HS-27A (cell line): ENCODE measurements around the gene PTPMT1.
"Not testable (repeated sequence)": the region's sequence is repeated elsewhere in the genome, so short reads cannot be mapped to it uniquely, and the experiment has no call there.

Source experiments
- DNase-seq: peaks from one replicate; pipeline ENCODE4 v3.0.0-alpha.2; 2012; ENCODE audit warnings: low read depth, missing footprints

The PTPMT1 gene, protein sequence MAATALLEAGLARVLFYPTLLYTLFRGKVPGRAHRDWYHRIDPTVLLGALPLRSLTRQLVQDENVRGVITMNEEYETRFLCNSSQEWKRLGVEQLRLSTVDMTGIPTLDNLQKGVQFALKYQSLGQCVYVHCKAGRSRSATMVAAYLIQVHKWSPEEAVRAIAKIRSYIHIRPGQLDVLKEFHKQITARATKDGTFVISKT

DNA sequence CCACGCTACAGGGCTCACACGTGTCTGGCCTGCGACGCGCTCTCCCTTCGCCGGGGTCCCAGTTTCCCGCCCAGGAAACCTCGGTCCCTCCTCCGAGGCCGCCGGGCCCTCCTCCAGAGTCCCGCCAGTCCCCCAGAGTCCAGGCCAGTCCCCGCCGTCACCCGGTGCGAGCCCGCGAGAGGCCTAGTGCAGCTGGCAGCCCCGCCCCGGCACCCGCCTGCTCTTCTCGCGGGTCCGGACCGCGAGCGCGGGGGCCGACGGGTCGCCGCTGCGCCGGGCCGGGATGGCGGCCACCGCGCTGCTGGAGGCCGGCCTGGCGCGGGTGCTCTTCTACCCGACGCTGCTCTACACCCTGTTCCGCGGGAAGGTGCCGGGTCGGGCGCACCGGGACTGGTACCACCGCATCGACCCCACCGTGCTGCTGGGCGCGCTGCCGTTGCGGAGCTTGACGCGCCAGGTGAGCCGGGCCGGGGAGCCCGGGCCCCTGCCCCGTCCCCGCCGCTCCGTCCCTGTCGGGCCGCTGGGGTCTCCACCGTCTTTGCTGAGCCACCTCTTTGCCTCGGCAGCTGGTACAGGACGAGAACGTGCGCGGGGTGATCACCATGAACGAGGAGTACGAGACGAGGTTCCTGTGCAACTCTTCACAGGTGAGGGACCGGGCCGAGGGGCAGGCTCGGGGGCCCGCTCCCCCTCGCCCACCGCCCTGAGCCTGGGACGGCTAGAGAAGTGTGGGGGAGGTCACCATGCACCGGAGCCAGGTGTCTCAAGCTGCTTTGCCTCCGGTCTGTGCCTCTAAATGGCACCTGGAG is at the start of gene PTPMT1:
TSS of gene PTPMT1 (plus strand) at position 260 of the 809 bp plus-strand sequence. CDS start at position 284, 24 bp downstream.
- no peak for DNase-seq

DNA sequence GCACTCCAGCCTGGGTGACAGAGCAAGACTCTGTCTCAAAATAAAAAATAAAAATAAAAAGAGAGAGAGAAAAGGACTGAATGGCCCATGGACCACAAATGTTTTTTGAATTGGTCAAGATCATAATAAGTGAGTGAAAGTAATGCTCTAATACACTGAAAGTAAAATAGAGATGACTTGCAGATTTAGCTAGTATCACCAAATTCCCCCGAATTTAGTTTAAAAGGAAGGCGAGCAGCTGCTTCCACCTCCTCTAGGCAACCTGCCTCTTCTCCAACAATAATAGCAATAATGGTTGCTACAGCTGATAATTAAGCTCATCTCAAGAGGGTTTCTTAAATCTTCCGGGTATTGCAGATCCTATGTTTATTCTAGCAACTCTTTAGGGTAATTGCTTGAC is 49.2 kb upstream of the PTPMT1 start:
- DNase-seq = no peak

DNA sequence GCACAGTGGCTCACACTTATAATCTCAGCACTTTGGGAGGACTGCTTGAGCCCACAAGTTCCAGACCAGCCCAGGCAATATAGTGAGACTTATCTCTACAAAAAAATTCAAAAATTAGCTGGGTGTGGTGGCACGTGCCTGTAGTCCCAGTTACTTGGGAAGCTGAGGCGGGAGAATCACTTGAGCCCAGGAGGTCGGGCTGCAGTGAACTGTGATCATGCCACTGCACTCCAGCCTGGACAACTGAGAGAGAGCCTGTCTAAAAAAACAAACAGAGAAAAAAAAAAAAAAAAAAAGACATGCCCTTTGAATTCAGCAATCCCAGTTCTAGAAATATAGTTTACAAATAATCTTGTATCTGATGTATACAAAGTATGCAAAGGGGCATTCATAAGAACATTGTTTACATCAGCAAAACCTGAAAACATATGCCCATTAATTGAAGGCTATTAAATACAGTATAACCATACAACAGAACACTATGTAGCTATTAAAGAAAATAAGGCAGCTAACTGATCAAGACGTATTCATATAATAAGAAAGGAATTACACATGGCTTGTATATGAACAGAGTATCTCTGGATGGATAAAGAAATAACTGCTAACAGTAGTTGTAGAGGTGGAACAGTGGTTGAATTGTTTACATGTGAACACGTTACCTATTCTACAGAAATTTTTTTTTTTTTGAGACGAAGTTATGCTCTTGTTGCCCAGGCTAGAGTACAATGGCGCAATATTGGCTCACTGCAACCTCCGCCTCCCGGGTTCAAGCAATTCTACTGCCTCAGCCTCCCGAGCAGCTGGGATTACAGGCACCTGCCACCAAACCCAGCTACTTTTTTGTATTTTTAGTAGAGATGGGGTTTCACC is 48.2 kb upstream of the PTPMT1 start:
- no peak for DNase-seq

DNA sequence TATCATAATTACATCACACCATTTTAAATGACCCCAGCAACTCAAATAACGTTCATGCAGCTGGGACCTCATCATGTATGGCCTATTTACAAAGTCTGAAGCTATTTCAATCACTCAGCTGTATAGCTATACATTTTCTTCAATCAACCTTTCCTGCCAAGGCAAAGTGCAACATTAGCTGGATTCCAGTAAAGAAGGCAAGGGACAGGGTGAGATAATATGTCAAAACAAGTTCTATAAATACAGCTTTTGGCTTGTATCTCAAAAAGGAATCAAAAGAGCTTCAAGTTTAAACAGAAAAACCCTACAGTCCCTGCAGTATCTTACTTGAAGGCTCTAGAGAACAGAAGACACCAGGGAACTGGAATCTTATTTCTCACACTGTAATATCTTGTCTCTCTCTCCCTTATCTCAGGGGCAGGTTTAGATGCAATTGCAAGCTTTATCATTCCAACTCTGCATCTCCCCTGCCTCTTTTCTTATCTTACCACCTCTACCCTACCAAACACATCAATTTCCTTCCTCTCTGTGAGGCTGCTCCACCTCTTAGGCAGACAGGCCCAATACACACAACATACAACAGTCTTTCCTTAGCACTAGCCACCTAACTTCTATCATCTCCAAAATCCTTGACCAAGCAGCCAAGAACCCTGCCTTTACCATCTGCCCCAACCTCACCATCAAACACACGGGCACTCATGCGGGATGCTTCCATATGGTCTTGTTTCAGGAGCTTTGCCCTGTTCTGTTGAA is 47.0 kb upstream of the PTPMT1 start:
- DNase-seq = no peak

DNA sequence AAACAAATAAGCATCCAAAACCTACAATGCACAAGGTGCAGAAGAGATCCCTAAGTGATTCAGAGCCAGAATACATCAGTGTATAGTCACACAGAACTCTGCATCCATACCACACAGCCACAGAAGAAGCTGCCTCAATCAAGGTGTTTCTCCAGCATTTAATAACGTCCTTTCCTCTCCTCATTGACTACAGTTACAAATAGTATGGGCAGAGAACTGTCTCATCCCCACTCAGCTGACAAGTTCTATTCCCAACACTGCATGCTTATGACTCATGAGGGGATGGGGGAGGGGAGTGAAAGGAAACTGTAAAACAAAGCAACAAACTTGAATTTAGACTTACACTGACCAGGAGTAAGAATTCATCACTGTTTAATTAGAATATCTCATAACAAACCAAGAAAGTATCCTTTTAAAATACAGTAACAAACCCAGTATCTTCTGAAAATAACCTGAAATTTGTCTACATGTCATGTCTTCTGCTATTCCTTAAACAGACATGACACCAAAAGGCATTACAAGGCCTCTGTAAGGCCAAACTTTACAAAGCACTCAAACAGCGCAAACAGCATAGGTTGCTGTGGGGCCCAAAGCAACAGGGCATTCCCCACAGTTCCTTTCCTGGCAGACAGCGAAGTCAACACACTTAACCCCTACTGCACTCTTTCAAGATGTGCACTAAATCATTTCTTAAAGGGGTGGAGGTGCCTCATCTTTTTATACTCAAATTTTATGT is 41.7 kb upstream of the PTPMT1 start:
- DNase-seq = no peak

DNA sequence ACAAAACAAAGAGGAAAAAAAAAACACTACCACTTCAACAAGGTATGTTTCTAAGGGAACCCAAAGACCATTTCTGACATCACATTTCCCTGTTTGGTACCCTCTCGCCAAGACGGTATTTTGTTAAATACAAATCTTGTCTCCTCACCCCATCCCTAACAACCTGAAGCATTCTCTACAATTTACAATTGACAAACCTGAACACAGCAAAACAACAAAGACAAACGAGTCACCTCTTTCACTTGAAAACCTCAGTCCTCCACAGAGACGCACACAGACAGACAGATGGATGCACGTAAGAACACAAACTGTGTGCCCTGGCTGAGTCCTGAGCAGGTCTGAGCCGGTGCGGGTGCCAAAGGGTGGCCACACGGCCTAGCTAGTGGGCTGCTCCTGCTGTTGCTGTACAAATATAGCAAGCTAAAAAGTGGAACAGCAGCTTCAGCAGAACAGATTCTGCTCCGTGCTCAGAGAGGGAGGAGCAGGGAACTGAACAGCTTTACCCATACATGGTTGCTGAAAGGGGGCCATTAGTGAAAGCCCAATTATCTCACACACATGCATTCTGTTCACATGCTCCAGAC is 41.0 kb upstream of the PTPMT1 start:
- no peak for DNase-seq

DNA sequence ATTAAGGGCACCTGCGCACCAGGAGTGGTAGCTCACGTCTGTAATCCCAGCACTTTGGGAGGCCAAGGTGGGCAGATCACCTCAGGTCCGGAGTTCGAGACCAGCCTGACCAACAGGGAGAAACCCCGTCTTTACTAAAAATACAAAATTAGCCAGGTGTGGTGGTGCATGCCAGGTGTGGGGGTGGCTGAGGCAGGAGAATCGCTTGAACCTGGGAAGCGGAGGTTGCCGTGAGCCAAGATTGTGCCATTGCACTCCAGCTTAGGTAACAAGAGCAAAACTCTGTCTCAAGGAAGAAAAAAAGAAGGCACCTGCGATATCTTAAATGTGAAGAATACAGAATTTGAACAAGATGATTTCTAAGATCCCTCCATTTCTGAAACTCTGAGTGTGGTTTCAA is 39.4 kb upstream of the PTPMT1 start:
- not testable (repeated sequence) for DNase-seq

DNA sequence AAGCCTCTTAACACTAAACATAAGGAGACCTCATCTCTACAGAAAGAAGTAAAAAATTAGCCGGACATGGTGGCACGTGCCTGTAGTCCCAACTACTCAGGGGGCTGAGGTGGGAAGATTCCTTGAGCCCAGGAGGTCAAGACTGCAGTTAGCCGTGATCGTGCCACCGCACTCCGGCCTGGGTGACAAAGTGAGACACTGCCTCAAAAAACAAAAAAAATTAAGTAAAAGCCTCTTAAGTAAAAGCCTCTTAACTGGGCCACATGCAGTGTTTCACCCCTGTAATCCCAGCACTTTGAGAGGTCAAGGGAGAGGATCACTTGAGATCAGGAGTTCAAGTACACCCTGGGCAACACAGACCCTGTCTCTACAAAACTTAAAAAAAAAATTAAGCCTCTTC is 38.2 kb upstream of the PTPMT1 start:
- DNase-seq = no peak

DNA sequence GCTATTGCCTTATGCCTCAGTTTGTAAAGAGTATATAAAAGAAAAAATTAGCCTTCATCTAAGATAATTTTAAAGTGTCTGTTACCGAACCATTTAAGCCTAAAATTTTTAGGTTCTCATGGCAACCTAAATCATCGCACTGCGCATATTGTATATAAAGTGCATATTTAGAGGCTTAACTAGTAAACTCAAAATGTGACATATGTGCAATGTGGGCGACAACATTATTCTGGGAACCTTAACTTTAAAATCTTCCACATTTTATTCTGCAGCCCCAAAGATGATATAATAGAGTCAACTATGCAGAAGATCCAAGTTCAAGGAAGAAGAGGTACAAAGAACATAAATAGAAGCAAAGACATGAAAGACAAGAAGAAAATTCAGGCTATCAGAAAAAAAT is 35.4 kb upstream of the PTPMT1 start:
- no peak for DNase-seq

DNA sequence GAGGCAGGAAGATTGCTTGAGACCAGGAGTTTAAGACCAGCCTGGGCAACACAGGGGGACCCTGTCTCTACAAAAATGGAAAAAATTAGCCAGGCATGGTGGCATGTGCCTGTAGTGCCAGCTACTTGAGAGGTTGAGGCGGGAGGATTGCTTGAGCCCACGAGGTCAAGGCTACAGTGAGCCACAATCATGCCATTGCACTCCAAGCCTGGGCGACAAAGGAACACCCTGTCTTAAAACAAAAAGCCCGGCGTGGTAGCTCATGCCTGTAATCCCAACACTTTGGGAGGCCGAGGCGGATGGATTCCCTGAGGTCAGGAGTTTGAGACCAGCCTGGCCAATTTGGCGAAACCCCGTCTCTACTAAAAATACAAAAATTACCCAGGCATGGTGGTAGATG is 34.7 kb upstream of the PTPMT1 start:
- not testable (repeated sequence) for DNase-seq

DNA sequence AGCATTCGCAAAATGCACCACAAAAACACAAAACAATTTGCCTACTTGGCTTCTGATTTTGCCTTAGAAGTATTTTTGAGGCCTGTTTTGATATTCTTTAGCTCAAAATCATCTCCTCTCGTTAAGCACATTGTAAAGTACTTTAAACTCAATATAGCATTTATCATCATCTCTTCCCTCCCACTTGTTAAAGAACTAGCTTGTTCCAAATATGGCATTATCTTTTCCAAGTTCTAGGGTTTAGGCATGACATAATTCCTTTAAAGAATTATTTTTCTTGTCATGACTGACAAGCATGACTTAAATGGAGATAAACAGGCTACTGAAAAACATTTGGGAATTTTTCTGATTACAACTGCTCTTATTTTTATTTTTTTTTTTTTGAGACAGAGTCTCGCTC is 33.7 kb upstream of the PTPMT1 start:
- DNase-seq = no peak

DNA sequence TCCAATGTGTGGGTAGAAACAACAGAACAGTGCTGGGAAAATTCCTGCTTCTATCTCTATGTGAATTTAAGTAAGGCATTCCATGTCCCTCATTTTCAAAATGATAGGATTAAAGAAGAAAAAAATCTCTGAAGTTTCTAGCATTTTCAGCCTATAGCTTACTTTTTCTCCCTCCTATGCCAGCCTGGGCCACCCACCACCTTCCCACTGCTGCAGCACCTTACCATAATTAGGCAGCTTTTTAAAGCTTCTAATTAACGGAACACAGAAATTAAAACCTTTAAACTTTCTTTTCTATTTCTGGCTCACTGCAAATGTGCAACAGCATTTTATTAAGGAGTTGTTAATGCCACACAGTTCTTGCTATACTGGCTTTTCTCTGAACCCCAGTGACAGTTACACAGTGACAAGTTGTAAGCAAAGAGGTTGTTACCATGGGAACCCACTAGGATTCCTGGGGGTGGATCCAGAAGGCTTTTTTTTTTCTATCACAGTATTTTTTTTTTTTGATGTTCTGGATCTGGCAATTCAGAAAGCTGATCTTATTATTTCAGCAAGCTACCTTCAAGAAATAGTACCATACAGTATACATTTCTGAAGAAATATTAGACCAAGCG is 32.7 kb upstream of the PTPMT1 start:
- DNase-seq = no peak

DNA sequence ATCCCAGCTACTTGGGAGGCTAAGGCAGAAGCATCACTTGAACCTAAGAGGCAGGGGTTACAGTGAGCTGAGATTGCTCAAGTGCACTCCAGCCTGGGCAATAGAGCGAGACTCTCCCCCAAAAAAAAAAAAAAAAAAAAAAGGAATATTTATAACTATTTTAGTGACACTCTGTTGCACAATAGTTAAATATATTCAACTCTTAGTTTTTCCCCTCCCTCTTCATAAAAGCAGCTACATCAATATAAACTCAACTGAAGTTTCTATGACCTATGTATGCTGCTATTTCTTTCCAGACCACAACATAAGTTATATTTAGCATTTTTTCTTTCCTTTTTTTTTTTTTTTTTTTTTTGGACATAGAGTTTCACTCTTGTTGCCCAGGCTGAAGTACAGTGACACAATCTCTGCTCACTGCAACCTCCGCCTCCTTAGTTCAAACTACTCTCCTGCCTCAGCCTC is 31.7 kb upstream of the PTPMT1 start:
- no peak for DNase-seq

DNA sequence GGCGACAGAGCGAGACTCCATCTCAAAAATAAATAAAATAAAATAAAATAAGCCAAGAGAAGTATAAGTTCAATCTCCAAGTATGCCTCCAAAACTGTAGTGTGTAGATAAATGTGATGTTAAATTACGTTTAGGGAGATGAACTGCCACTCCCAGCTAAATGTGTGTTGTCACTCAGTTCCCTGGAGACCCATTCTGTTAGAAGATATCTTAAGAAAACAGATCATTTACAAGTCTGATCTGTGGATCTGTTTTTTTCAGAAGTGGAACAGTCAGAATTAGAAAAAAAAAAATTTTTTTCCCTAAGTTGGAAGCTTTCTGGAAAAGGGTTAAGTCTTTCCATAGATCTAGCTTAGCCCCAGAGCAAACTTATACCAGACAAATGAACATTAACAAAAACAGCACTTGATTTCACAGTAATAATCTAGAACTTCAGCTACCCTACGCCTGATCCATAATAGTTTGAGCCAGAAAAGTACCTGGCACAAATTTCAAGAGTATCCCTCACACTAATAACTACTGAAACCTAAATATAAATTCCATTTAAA is 30.6 kb upstream of the PTPMT1 start:
- no peak for DNase-seq

DNA sequence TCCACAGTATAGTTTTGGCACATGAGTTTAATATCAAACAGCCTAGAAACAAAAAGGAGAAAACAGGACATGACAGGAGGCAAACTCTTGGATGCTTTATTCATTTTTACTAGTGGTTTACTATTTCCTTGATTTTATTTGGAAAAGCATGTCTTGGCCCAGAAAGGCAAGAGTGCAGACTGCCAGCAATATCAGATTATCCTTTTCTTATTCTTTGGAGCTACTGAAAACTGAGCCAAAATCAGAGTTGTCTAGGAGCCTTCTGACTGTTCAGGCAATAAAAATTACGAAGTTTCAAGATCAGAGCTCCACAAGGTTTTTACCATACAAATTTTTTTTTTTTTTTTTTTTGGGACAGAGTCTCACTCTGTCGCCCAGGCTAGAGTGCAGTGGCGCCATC is 28.5 kb upstream of the PTPMT1 start:
- DNase-seq = no peak

DNA sequence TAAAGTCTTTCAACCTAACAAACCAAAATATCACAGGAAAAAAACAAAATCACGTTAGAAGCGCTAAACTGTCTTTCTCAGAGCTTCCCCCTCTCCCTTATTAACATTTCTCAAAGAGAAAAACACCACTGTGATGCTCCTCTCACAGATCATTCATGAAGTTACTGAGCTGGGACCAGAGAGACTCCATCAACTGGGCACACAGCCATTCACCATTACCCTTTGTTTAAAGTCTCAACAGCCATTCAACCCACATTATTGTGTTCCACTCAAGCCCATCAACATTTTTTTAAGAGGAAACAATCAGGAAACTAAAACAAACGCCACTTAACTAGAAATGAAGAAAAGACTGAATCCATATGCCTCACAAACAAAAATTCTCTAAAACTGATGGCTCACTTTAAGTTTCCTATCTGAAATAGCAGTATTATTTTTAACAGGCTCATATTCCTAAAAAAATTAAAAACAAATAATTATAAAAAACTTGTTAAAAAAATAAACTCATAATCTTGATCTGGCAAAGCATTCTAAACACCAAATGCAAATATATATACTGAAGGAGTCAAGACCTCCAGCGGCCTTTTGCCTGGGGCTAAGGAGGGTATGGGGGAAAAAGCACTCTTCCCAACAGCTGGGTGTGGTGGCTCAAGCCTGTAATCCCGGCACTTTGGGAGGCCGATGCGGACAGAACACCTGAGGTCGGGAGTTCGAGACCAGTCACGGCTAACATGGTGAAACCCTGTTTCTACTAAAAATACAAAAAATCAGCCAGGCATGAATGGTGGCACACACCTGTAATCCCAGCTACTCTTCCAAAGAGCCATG is 26.4 kb upstream of the PTPMT1 start:
- DNase-seq = no peak

DNA sequence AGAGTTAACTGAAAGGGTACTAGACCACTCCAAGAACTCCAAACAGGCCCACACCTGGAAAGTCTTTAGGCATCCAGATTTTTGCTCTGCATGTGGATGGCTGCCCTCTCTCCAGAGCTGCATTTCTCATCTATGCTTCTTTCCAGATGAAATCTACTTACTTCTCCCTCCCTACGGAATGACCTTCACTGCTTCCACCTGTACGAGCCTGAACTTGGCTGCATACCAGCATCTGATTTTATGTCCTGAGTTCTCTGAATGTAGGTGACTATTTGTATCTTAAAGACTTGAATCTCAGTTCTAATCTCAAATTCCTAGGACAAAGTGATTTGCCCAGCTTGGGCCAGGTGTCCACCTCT is 25.7 kb upstream of the PTPMT1 start:
- no peak for DNase-seq

DNA sequence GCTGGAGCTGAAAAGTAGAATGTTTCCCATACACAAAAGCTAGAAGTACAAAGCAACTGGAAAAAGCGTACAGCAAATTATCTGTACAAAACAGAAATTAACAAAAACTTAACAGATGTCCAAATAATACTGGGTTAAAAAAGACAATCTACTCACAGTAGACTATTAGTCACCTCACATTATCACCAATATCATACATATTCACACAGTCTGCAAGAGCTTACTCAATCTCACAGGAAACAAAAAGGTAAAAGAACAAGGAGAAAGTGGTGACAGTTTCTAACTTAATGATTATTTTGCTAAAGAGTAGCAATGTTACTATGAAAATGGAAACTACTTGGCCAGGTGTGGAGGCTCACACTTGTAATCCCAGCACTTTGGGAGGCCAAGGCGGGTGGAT is 24.3 kb upstream of the PTPMT1 start:
- DNase-seq = no peak

DNA sequence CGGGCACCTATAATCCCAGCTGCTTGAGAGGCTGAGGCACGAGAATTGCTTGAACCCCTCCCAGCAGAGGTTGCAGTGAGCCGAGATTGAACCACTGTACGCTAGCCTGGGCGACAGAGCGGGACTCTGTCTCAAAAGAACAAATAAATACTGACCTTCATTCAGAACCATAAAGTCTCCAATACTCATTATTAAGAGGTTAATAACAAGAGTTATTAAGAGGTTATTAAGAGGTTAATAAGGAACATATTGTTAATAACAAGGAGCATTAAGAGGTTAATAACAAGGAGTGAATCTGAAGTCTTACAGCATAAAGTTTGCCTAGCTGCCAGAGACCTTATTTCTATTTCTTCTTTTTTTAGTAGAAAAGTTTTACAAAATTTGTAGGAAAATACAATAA is 20.1 kb upstream of the PTPMT1 start:
- DNase-seq = no peak
